ENCODE results near the gene NDNF. TPM values are rescaled to one million over a fixed set of nuclear protein-coding genes. Genes with fewer than 3 reads are reported as not detected.

The NDNF gene
- polyA plus RNA-seq, 1 donor from 2014 or later = not detected

DNA sequence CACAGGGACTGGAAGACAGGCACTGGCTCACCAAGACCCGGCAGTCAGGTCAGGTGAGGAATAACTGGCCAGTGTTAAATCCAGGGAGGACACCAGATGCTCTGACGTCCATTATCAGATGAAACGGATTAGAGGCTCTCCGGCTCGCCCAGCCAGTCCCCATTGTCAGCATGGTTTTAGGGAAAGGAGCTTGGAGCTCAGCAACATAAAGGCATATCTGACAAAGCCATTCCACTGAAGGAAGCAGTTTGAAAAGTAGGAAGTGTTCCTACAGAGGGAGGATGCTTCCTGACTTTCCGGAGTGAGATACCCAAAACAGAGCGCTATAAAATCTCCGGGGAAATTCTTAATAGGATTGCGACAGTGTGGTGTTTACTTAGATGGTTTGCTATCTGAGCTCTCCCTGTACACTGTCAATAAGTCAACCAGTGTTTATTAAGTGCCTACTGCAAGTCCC lies 14.8 kb downstream of the NDNF start:
- H3K4me3 Mint-ChIP-seq = no peak overlapping the region
- H3K27me3 Mint-ChIP-seq = peaks cover 18% of the 10 kb centered on the region
- H3K27ac Mint-ChIP-seq = no peak overlapping the region
- peaks cover 0 to 4% (median 0%) of the 10 kb centered on the region in 3 donors for H3K9me3 Mint-ChIP-seq
- peaks cover 0 to 2% (median 0%) of the 10 kb centered on the region in 3 donors for H3K4me1 Mint-ChIP-seq
- H3K36me3 Mint-ChIP-seq = no peaks in the 10 kb centered on the region

DNA sequence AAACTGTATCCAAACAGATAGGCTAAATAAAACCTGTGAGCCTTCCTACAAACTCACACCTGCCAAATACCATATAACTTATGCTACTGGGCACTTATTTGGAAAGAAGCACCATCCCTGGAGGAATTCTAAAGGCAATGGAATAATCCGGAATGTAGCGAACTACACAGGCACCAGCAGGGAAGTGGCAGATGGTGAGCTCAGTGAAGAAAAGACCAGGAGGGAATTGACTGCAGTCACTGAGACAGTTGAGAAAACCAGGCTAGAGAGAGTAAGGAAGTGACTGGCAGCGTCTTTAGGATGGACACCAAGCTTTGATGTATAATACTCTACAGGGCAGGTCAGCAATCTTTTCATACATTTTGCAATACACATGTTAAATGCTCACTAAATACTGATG lies 16.3 kb downstream of the NDNF start:
- H3K27ac Mint-ChIP-seq = no peak overlapping the region
- no peak overlapping the region for H3K4me3 Mint-ChIP-seq
- H3K4me1 Mint-ChIP-seq = peaks cover 0 to 2% (median 0%) of the 10 kb centered on the region in 3 donors
- H3K9me3 Mint-ChIP-seq = peaks cover 0 to 4% (median 0%) of the 10 kb centered on the region in 3 donors
- no peaks in the 10 kb centered on the region for H3K36me3 Mint-ChIP-seq
- peaks cover 17% of the 10 kb centered on the region for H3K27me3 Mint-ChIP-seq

DNA sequence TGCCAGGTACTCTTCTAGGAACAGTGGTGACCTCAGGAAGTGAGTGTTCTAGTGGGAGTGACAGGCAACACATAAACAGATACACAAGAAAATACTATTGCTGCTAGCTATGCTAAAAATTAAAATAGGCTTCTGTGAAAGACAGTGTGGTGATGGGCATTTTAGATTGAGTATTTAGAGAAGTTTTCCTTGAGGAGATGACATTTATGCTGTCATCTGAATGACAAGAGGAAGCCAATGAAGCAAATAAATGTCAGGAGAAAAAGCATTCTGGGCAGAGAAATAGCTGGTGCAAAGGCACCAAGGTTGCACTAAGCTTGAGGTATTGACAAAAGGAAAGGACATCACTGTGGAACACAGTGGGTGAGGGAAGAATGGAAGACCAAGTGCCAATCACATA lies 18.0 kb downstream of the NDNF start:
- no peak overlapping the region for H3K27ac Mint-ChIP-seq

DNA sequence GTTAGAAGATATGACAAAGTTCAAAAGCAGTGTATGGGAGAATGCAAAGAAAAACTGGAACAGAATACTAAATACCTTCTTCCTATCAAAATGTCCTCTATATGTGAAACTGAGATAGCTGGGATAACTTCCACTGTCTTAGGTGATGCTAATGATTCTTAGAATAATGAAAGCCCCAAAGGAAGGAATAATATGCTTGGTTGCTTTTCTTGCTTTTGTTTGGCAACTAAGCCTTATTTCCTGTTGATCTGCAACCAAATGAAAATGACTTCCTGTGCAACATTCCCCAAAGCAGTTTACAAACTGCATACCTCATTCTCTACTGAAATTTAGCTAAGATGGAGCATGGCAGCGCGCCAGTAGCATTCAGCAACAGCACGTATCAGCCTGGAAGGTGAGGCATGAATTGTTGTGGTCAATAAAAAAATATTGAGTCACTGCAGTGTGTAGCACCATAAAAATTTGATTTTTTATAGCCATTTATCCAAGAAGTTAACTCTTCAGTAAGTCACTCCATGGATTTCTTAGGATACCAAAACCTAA lies 18.7 kb downstream of the NDNF start:
- Mint-ChIP-seq H3K4me3 (no peak overlapping the region), H3K4me1 (peaks cover 0 to 2% (median 0%) of the 10 kb centered on the region in 3 donors), H3K27me3 (peaks cover 13% of the 10 kb centered on the region), H3K9me3 (peaks cover 0 to 4% (median 0%) of the 10 kb centered on the region in 3 donors), H3K27ac (no peak overlapping the region), H3K36me3 (no peaks in the 10 kb centered on the region)

More for the DNA sequence above, 18.0 kb downstream of the NDNF start:
- Mint-ChIP-seq H3K27me3 (peaks cover 13% of the 10 kb centered on the region), H3K4me3 (no peak overlapping the region), H3K4me1 (peaks cover 0 to 2% (median 0%) of the 10 kb centered on the region in 3 donors), H3K9me3 (peaks cover 0 to 4% (median 0%) of the 10 kb centered on the region in 3 donors), H3K36me3 (no peaks in the 10 kb centered on the region)

DNA sequence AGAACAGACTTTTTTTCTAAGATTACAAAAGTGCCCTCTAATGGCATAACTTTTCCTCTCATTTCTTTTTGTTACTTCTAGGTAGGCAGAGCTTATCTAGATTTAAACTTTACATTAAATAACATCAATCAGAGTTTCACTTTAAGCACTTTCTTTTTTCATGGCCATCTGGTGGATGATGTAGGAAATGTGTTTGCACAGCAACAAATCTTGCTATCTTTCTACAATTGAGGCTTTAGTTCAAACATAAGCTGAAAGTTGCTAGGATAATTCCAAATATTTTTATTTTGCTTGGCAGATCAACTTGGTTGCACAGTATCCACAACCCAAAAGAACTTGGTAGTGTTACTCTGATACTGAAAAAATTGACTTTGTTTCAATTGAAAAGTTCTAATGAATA lies 22.0 kb downstream of the NDNF start:
- Mint-ChIP-seq H3K4me1 (peaks cover 0 to 2% (median 0%) of the 10 kb centered on the region in 3 donors), H3K27ac (no peak overlapping the region), H3K9me3 (peaks cover 0 to 2% (median 0%) of the 10 kb centered on the region in 3 donors), H3K4me3 (no peak overlapping the region), H3K36me3 (no peaks in the 10 kb centered on the region), H3K27me3 (peaks cover 3% of the 10 kb centered on the region)

DNA sequence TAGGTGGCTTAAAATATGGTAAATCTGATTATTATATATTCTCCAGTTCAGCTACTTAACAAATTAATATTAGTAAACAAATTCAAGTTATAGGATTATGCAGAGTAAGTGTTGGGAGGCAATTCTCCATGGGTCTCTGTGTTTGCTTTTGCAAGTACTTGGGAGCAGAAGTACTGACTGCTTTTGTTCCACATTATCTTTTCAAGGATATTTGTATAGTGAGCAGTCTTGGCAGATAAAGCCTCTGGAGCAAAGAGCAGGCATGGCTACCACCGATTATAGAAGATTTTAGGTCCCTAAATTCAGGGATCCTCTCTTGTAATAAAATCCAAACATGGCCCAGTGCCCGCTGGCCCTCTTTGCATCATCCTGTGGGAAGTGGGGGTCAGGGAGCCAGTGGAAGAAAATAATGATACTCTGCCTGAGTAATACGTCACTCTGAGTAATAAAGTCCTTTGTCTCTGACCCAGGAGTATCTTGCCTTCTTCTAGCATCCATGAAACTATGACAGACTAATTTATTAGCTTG lies 23.2 kb downstream of the NDNF start:
- no peaks in the 10 kb centered on the region for H3K9me3 Mint-ChIP-seq
- H3K27ac Mint-ChIP-seq = no peak overlapping the region
- no peaks in the 10 kb centered on the region for H3K36me3 Mint-ChIP-seq
- peaks cover 0 to 2% (median 0%) of the 10 kb centered on the region in 3 donors for H3K4me1 Mint-ChIP-seq
- H3K4me3 Mint-ChIP-seq = no peak overlapping the region
- H3K27me3 Mint-ChIP-seq = peaks cover 3% of the 10 kb centered on the region

DNA sequence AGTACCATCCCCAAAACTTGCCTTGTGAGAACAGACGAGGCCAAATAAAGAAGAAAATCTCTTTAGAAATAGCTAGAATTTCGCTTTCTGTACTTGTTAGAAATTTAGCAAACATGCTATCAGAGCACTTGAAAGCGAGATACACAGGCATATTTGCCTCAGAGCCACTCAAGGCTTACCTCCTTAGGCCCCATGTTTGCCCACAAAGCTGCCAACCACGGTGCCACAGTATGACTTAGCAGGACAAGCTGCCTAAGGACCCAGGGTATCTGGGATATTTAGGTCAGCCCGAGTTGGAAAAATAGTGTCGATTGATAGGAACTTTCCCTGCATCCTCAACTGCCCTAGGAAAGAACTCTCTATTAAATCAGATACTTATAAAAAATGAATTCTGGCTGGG lies 24.2 kb downstream of the NDNF start:
- H3K4me3 Mint-ChIP-seq = no peak overlapping the region
- no peak overlapping the region for H3K27ac Mint-ChIP-seq
- H3K4me1 Mint-ChIP-seq = no peaks in the 10 kb centered on the region
- no peaks in the 10 kb centered on the region for H3K27me3 Mint-ChIP-seq
- no peaks in the 10 kb centered on the region for H3K9me3 Mint-ChIP-seq
- no peaks in the 10 kb centered on the region for H3K36me3 Mint-ChIP-seq

DNA sequence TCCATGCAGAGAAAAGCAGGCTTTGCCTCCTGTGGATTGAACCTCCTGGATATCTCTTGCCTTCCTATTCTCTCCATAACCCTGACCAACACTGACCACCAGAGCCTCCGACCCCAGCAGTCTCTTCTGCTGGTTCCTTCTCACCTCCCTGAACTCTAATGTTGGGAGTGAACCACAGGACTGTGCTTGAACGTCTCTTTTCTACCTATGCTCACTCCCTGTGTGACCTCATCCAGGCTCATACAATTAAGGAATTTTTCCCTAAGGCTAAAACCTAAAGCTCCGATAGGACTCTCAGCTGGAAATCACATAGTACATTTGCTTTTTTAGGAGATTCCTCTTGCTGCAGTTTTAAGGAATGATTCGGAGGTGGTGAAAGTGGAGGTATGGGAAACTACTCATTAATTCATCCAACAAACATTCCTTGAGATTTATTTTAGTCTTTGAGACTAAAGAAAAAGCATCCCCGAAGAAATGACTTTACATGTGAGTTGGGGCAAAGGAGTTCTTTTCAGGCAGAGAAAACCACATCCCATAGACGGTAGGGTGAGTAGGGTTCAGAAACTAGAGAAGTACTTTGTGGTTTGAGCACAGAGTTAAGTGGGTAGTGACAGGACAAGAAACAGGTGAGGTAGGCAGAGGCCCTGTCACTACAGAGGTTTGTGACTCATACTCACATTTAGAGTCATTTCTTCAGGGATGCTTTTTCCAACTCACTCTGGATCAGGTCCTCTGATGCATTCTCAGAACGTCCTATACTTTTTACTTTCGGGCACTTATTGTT lies 30.8 kb downstream of the NDNF start:
- Mint-ChIP-seq H3K4me1 (no peaks in the 10 kb centered on the region), H3K9me3 (no peaks in the 10 kb centered on the region), H3K27ac (no peak overlapping the region), H3K36me3 (no peaks in the 10 kb centered on the region), H3K27me3 (no peaks in the 10 kb centered on the region), H3K4me3 (no peak overlapping the region)

DNA sequence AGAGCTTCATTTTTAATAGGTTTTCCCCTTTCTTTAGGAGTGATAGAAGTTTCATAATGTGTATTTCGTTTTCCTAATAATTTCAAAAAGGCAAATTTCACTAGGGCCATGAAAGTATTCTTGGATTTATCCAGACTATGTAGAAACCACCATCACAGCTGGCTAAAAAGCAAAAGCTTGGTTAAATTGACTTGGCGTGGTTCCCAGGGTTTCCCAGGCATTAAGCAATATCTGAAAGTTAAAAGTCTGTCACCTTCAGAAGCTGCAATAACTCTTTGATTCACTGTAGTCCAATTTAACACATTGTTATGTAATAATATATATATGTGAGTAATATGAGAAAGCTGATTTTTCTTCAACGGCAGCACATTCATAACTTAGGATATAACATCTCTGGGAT lies 38.3 kb downstream of the NDNF start:
- no peak overlapping the region for H3K27ac Mint-ChIP-seq
- no peaks in the 10 kb centered on the region for H3K4me1 Mint-ChIP-seq
- H3K4me3 Mint-ChIP-seq = no peak overlapping the region
- no peaks in the 10 kb centered on the region for H3K36me3 Mint-ChIP-seq
- peaks cover 2% of the 10 kb centered on the region for H3K27me3 Mint-ChIP-seq
- H3K9me3 Mint-ChIP-seq = no peaks in the 10 kb centered on the region

DNA sequence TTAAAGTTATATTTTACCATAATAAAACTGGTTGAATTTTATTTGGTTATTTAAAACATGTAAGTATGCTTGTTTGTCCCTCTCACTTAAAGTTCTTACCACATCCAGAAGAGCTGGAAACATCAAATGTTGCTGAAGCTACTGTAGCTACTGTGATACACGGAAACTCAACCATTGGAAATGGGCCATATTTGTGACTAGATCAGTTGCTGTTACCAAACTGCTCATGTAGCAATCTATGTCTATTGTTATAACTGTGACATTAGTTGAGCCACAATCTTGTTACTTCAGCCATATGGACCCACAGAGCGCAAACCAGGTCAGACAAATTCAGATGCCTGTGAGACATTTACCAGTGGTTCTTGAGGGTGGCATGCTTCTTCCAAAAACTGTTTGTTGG lies 41.6 kb downstream of the NDNF start:
- Mint-ChIP-seq H3K36me3 (no peaks in the 10 kb centered on the region), H3K4me1 (no peaks in the 10 kb centered on the region), H3K9me3 (peaks cover 0 to 1% (median 0%) of the 10 kb centered on the region in 3 donors), H3K27ac (no peak overlapping the region), H3K27me3 (no peaks in the 10 kb centered on the region), H3K4me3 (no peak overlapping the region)

DNA sequence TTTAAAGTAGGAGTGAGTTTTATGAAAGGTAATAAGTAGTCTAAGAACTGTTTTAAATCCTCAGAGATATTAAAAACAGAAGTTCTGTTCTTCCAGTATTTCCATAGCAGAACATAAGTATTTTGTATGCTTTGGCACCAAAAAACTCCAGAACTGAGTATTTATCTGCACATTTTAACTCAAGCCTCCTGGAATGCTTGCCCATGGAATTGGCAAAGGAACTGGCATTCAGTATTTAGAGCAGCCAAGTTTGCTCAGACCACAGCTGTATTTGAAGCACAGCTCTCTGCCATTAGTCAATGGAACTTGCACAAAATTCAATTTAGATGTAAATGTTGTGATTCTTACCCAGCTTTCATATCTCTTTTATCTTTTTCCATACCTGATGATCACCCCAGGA lies 42.2 kb downstream of the NDNF start:
- Mint-ChIP-seq H3K27ac (no peak overlapping the region), H3K9me3 (peaks cover 0 to 1% (median 0%) of the 10 kb centered on the region in 3 donors), H3K36me3 (no peaks in the 10 kb centered on the region), H3K4me1 (no peaks in the 10 kb centered on the region), H3K4me3 (no peak overlapping the region), H3K27me3 (peaks cover 1% of the 10 kb centered on the region)

DNA sequence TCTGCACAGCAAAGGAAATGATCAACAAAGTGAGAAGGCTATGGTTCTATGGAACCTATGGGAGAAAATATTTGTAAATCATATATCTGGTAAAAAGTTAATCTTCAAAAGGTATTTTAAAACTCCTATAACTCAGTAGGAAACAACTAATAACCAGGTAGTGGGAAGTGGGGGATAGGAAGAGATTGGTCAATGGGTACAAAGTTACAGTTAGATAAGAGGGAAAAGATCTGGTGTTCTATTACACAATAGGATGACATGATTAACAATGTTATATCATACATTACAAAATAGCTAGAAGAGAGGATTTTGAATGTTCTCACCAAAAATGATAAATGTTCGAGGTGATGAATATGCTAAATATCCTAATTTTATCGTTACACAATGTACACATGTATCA lies 46.3 kb downstream of the NDNF start:
- Mint-ChIP-seq H3K9me3 (peaks cover 0 to 1% (median 0%) of the 10 kb centered on the region in 3 donors), H3K27ac (no peak overlapping the region), H3K27me3 (peaks cover 4% of the 10 kb centered on the region)

DNA sequence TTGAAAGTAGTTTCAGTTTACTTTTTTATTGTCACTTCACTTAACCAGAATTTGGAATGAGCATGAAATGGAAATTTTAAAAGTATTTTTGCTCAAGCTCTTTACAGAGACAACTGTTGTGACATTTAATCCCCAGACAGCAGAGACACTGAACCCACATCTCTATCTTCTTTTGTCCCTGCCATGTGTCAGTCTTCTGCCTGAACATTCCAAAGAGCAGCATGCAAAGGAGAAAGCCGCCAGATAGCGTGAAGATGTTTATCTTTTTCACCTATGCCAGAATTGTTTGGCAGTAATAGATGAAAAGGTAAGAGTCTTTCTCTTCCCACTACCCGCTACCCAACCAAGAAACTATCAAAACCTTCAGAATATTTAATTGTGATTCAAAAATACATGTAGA lies 46.8 kb downstream of the NDNF start:
- Mint-ChIP-seq H3K27ac (no peak overlapping the region), H3K27me3 (peaks cover 4% of the 10 kb centered on the region), H3K9me3 (peaks cover 0 to 1% (median 0%) of the 10 kb centered on the region in 3 donors), H3K4me3 (no peak overlapping the region), H3K36me3 (no peaks in the 10 kb centered on the region), H3K4me1 (no peaks in the 10 kb centered on the region)

More for the DNA sequence above, 46.3 kb downstream of the NDNF start:
- Mint-ChIP-seq H3K4me3 (no peak overlapping the region), H3K4me1 (no peaks in the 10 kb centered on the region), H3K36me3 (no peaks in the 10 kb centered on the region)

DNA sequence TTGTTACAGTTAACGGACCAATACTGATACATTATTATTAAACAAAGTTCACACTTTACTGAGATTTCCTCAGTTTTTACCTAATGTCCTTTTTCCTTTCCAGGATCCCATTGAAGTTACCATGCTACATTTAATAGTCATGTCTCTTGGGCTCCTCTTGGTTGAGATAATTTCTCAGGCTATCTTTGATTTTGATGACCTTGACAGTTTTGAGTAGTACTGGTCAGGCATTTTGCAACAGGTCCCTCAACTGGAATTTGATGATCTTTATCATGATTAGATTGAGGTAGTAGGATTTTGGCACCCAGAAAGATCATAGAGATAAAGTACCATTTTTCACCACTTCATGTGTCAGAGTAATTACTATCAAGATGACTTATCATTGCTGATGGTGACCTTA lies 53.8 kb downstream of the NDNF start:
- H3K4me3 Mint-ChIP-seq = no peak overlapping the region
- H3K4me1 Mint-ChIP-seq = no peaks in the 10 kb centered on the region
- peaks cover 3% of the 10 kb centered on the region for H3K27me3 Mint-ChIP-seq
- peaks cover 2% of the 10 kb centered on the region for H3K36me3 Mint-ChIP-seq
- H3K9me3 Mint-ChIP-seq = no peaks in the 10 kb centered on the region
- no peak overlapping the region for H3K27ac Mint-ChIP-seq

DNA sequence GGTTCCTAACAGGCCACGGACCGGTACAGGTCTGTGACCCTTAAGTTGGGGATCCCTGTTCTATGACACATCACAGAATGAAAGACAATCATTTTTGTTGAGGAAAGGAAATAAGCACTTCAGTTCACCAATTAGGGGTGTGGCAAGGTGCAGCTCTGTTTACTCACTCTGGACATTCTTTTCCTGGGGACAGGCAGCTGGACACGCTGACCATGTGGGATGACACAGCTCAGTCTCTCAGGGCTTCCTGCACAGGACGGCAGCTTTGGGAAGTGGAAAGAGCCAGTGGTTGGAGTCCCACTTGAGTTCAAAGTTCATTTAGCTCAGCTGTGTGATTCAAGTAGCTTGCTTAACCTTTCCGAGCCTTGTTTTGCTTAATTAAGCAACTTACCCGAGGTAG lies 55.7 kb downstream of the NDNF start:
- Mint-ChIP-seq H3K27ac (no peak overlapping the region), H3K36me3 (peaks cover 2% of the 10 kb centered on the region), H3K27me3 (peaks cover 3% of the 10 kb centered on the region), H3K9me3 (no peaks in the 10 kb centered on the region), H3K4me1 (no peaks in the 10 kb centered on the region), H3K4me3 (no peak overlapping the region)

DNA sequence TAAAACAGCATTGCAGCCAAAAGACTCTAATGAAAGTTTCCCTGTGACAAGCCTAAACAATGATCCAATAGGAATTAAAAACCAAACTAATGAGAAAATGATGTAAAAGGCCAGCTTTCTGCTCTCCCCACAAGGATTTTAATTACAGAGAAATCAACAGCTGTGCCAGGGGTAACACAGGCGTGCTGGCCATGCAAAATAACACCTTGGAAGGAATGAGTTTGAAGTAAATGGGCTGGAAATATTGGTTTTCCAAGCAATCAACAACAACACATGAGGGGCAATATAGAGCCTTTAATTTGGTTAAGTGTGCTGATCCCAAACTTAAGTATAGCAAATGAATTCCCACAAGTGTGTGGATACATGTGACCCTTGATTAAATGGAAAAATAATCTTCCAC lies 56.9 kb downstream of the NDNF start:
- Mint-ChIP-seq H3K36me3 (peaks cover 2% of the 10 kb centered on the region), H3K27ac (no peak overlapping the region), H3K27me3 (no peaks in the 10 kb centered on the region), H3K4me3 (no peak overlapping the region), H3K9me3 (no peaks in the 10 kb centered on the region), H3K4me1 (no peaks in the 10 kb centered on the region)

Data from IgD-negative memory B cell (primary cell).